ENCODE results near the gene RANGAP1.

- TF ChIP-seq POLR2AphosphoS5 (IDR thresholded peaks at IDR 0.05; ENCODE audit: low read depth, low read length) (no peak), POLR2A (IDR thresholded peaks at IDR 0.05; ENCODE audit: low read depth, low read length) (no peak)
These were observed 41.1 kb upstream of the RANGAP1 start for GRCh38 chr22:41327124-41327523.

All from GM12892 (cell line).